Keratinocyte (primary cell): ENCODE data around the gene RAB11FIP4. TPM values are rescaled to one million over a fixed set of nuclear protein-coding genes. Genes with fewer than 3 reads are reported as not detected.

ENCODE experiments used
- DNase-seq: peaks from one replicate; pipeline ENCODE4 v3.0.0-alpha.2; 2011; ENCODE audit warnings: low read depth, missing footprints, low spot score
- FAIRE-seq: peaks from 2 replicates; lab custom pipeline; 2011; peaks lifted over from hg19 to GRCh38; lab: Jason Lieb, UNC
- H2AFZ ChIP-seq: 2 replicates; pipeline ENCODE4 v1.6.0; 2012; ENCODE audit warnings: low read length, control low read depth, inconsistent platforms; ENCODE audit not compliant: control insufficient read depth
- H3K27ac ChIP-seq: 2 replicates; pipeline ENCODE4 v1.5.1; 2011; ENCODE audit warnings: low read length; ENCODE audit not compliant: control insufficient read depth, insufficient read depth
- H3K27me3 ChIP-seq: 3 replicates; pipeline ENCODE4 v1.6.0; 2011; ENCODE audit warnings: low read length; ENCODE audit not compliant: control insufficient read depth, insufficient read depth; ENCODE audit errors: extremely low read depth
- H3K36me3 ChIP-seq, 2 experiments: 2 replicates in 1 of 2; 3 replicates in 1 of 2; pipeline ENCODE4 v1.5.1; 2011; ENCODE audit warnings: low read length in 2 of 2, mild to moderate bottlenecking in 1 of 2; ENCODE audit not compliant: control insufficient read depth in 2 of 2, insufficient read depth in 2 of 2; ENCODE audit errors: extremely low read depth in 1 of 2
- H3K4me1 ChIP-seq: 3 replicates; pipeline ENCODE4 v1.5.1; 2011; ENCODE audit warnings: low read length; ENCODE audit not compliant: control insufficient read depth, insufficient read depth; ENCODE audit errors: extremely low read depth
- H3K4me2 ChIP-seq: 3 replicates; pipeline ENCODE4 v1.6.0; 2011; ENCODE audit warnings: low read depth, low read length; ENCODE audit not compliant: control insufficient read depth, insufficient read depth; ENCODE audit errors: extremely low read depth
- H3K4me3 ChIP-seq, 3 experiments: fragments of 200-600 bp in 1 of 3; sonication (generic) in 1 of 3; 2 replicates in 2 of 3; 3 replicates in 1 of 3; pipeline ENCODE4 v1.5.1; 2011 to 2016; ENCODE audit warnings: low read length in 3 of 3, mild to moderate bottlenecking in 3 of 3, control low read depth in 2 of 3, inconsistent platforms in 1 of 3, low read depth in 1 of 3, mixed read lengths in 1 of 3, mixed run types in 1 of 3, moderate library complexity in 1 of 3; ENCODE audit not compliant: control insufficient read depth in 2 of 3, insufficient read depth in 2 of 3; ENCODE audit errors: extremely low read depth in 1 of 3
- H3K79me2 ChIP-seq: 2 replicates; pipeline ENCODE4 v1.6.0; 2012; ENCODE audit warnings: low read length; ENCODE audit not compliant: control insufficient read depth, insufficient read depth
- H3K9ac ChIP-seq: 3 replicates; pipeline ENCODE4 v1.6.0; 2011; ENCODE audit warnings: low read length; ENCODE audit not compliant: control insufficient read depth, insufficient read depth; ENCODE audit errors: extremely low read depth
- H3K9me1 ChIP-seq: 3 replicates; pipeline ENCODE4 v1.6.0; 2011; ENCODE audit warnings: low read length; ENCODE audit not compliant: control insufficient read depth, insufficient read depth; ENCODE audit errors: extremely low read depth
- H3K9me3 ChIP-seq: 2 replicates; pipeline ENCODE4 v1.5.1; 2012; ENCODE audit warnings: low read depth, low read length; ENCODE audit not compliant: control insufficient read depth
- H4K20me1 ChIP-seq: 3 replicates; pipeline ENCODE4 v1.6.0; 2011; ENCODE audit warnings: low read length; ENCODE audit not compliant: control insufficient read depth, insufficient read depth; ENCODE audit errors: extremely low read depth
- CTCF ChIP-seq, 3 experiments: IDR thresholded peaks in 1 of 3; conservative IDR thresholded peaks in 1 of 3; optimal IDR thresholded peaks in 1 of 3; 2 replicates in 2 of 3; 3 replicates in 1 of 3; pipeline versions ENCODE3 to v1.5.1; 2011; ENCODE audit warnings: low read length in 3 of 3, mild to moderate bottlenecking in 3 of 3, moderate library complexity in 2 of 3, control low read depth in 1 of 3, inconsistent platforms in 1 of 3; ENCODE audit not compliant: insufficient read depth in 2 of 3; ENCODE audit errors: extremely low read depth in 1 of 3
- EZH2 ChIP-seq: IDR thresholded peaks from one replicate; pipeline ENCODE4 v1.6.1; 2012; ENCODE audit warnings: inconsistent platforms, mild to moderate bottlenecking, low read length, moderate library complexity
- dilution Hi-C: fragments of 300-500 bp; cut with MboI; formaldehyde crosslinking; loops from one replicate; pipeline ENCODE4 v1.7.0; 2020; ENCODE audit warnings: low sequenced_read_pairs; ENCODE audit not compliant: extremely low pct_ligation_motif_present
- polyA plus RNA-seq, 5 experiments: library from polyadenylated mRNA; depleted of rRNA in 3 of 5; stranded (reverse) in 3 of 5; stranded (forward) in 1 of 5; unstranded in 1 of 5; fragments of >200 nt; gene quantifications; 1 replicate in 1 of 5; 2 replicates in 3 of 5; 3 replicates in 1 of 5; pipeline versions ENCODE4 v1.2.1 to v1.2.3, GENCODE V29; 2011 to 2012; ENCODE audit warnings: missing spikeins in 2 of 5, low read depth in 1 of 5, low replicate concordance in 1 of 5

Gene RAB11FIP4
- polyA plus RNA-seq, 1 donor (not counting 4 experiments of a cell fraction or from before 2014, with no cell fraction given) = 9.1 TPM

GRCh38 chr17:31449746-31450145, 58.3 kb downstream of the RAB11FIP4 start:
- Histone ChIP-seq H3K4me2 (no peak overlapping the region), H3K36me3 (no peaks in the 10 kb centered on the region), H2AFZ (no peak overlapping the region), H4K20me1 (no peaks in the 10 kb centered on the region), H3K4me1 (no peaks in the 10 kb centered on the region), H3K27ac (no peak overlapping the region), H3K27me3 (no peaks in the 10 kb centered on the region), H3K9me1 (no peaks in the 10 kb centered on the region), H3K9ac (no peak overlapping the region), H3K4me3 (no peak overlapping the region), H3K9me3 (no peaks in the 10 kb centered on the region), H3K79me2 (no peaks in the 10 kb centered on the region)
- FAIRE-seq (no peak), DNase-seq (no peak)
- dilution Hi-C loops = loop anchor here (25.0 kb wide), 1 partner anchor 413 kb away; the partner anchor contains the start of gene COPRS
- no peak for TF ChIP-seq EZH2
- no peak for TF ChIP-seq CTCF (optimal IDR thresholded peaks at IDR 0.05 in 1 of 3, IDR thresholded peaks at IDR 0.05 in 1 of 3, conservative IDR thresholded peaks at IDR 0.05 in 1 of 3; ENCODE audit: extremely low read depth in 1 of 3, insufficient read depth in 2 of 3, low read length in 3 of 3)

DNA sequence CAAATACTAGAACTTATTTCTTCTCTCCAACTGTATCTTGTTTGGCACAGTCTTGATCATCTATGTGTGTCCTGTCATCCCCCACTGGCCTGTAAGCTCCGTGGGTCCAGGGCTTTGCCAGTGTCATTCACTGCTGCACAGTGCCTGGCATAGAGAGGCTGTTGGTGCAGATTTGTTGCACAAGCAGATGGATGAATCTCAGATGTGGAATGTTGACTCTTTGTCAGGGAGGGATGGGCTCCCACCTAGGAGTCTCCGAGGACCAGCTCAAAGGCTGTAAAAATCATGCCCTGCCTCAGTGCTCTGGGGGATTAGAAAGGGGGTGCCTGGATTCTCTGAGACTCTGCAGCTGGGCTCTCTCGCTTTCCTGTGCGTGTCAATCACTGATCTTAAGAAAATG, 60.6 kb downstream of the RAB11FIP4 start:
- Histone ChIP-seq H3K4me3 (no peak overlapping the region), H3K9me3 (no peaks in the 10 kb centered on the region), H3K36me3 (no peaks in the 10 kb centered on the region), H3K9ac (no peak overlapping the region), H3K4me2 (no peak overlapping the region), H3K27me3 (no peaks in the 10 kb centered on the region), H3K27ac (no peak overlapping the region), H3K4me1 (no peaks in the 10 kb centered on the region), H2AFZ (no peak overlapping the region), H3K79me2 (no peaks in the 10 kb centered on the region), H4K20me1 (no peaks in the 10 kb centered on the region), H3K9me1 (no peaks in the 10 kb centered on the region)
- TF ChIP-seq EZH2 (no peak), CTCF (optimal IDR thresholded peaks at IDR 0.05 in 1 of 3, IDR thresholded peaks at IDR 0.05 in 1 of 3, conservative IDR thresholded peaks at IDR 0.05 in 1 of 3; ENCODE audit: extremely low read depth in 1 of 3, insufficient read depth in 2 of 3, low read length in 3 of 3) (no peak)
- no peak for DNase-seq
- dilution Hi-C loops = no loop called here
- no peak for FAIRE-seq
